H54 (cell line): Measurements from ENCODE around the gene SPTBN5.

ENCODE experiments used
- DNase-seq: peaks from one replicate; pipeline ENCODE4 v3.0.0; 2011; ENCODE audit warnings: low spot score, mixed read lengths; ENCODE audit not compliant: insufficient read length
- FAIRE-seq: peaks from 3 replicates; lab custom pipeline; 2011; peaks lifted over from hg19 to GRCh38; lab: Jason Lieb, UNC
- POLR2A ChIP-seq: IDR thresholded peaks from 2 replicates; pipeline ENCODE4 v1.6.1; 2011; ENCODE audit warnings: low read depth, mild to moderate bottlenecking, low read length

SPTBN5 gene

GRCh38 chr15:41904541-41905005 is 10.7 kb upstream of the SPTBN5 start:
- FAIRE-seq, result no peak
- peak; percentile 69 for DNase-seq
- no peak for TF ChIP-seq POLR2A

- no peak for FAIRE-seq
- TF ChIP-seq POLR2A, result no peak
- DNase-seq, result no peak
These were observed 9.9 kb upstream of the SPTBN5 start for GRCh38 chr15:41903782-41904181.

DNA sequence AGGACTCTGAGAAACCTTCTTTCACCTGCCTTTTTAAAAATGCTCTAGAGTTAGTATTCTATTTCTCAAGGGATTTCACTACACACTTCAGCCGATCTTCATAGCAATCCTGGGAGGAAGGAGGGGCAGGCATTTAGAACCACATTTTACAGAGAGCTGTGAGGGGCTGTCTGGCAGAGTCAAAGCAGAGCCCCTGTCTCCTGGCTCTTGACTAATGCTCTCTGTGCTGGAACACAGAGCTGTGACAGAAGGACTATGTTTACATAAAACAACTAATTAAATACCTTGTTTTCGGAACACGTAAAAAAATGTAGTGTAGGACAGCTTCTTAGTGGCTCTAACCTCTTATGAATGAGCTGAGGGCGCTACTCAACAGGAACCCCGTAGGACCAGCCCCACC is 7.6 kb upstream of the SPTBN5 start:
- no peak for TF ChIP-seq POLR2A
- FAIRE-seq (no peak), DNase-seq (no peak)

DNA sequence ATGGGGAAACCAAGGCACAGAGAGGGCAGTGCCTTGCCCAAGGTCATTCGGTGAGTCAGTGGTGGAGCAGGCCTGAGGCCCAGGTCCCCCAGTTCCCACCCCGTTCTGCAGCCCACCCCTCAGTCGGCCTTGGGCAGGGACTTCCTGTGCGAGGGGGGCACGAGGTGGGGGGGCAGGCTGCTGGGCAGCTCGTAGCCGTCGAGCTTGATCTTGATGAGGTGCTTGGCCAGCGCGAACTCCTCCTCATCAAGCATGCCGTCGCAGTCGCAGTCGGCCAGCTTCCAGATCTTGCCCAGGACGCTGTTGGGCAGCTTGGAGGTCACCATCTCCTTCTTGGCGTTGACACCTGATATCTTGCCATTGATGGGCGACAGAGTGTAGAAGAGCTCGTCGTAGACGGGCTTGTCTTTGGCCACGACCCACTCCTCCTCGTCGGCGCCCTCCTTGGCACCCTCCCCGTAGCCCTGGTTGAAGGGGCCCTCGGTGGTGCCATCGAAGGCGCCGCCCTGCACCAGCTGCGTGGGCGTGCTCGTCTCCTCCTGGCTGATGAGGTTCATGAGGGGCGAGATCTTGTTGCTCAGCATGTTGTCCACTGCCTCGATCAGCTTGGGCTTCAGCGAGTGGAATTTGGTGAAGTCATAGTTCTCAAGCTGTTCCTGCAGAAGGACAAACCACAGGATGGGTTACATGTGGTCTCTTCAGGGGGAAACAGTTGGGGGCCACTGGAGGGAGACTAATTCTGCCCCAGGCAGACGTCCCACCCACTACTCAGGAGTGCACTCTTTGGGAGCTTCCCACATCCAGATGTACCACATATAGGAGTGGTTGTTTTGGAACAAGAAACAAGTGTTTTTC is 6.9 kb upstream of the SPTBN5 start:
- no peak for DNase-seq
- TF ChIP-seq POLR2A, result no peak
- no peak for FAIRE-seq

DNA sequence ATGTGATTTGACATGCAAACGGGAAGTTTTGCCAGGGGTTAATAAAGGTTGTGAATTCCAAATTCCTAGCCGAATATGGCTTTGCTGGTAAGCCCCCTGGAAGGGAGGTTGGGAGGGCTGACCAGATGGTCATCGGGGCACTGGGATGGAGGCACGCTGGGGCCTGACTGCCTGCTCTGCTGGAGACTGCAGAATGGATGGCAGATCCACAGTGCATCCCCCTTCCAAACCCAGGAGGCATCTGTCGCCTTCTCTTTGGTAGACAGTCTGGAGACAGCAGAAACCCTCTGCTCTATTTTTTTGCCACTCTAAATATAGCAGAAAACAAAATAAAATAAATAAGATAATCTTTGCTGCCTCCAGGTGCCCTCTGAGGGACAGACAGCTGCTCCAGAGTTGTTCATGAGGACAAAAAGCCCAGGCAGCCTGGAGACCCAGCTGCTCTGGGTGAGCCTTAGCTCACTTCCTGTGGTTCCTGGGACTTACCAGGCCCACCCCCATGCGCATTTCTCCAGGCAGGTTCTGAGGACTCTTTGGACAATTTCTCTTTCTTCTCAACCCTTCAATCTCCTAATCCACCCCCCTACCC is 6.1 kb upstream of the SPTBN5 start:
- no peak for FAIRE-seq
- no peak for DNase-seq
- TF ChIP-seq POLR2A, result no peak

DNA sequence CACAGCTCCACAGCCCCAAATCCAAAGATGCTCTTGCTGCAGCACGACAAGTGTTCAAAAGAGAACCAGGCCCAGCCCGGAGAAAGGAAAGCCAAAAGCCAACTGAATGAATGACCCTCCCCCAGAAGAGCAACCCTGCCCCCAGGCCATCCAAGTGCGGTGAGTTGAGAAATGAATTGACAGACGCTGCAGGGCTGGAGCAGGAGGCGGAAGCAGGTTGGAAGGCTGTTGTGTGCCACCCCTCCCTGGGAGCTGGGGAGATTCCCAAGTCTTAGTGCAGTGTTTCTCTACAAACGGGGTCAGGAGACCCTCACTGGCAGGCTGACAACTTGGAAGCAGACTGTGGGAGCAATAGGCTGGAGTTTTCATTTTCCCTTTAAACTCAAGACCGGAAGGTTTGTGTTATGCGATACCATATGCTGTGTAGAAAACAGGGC is 3.5 kb upstream of the SPTBN5 start:
- TF ChIP-seq POLR2A, result no peak
- FAIRE-seq (no peak), DNase-seq (no peak)

DNA sequence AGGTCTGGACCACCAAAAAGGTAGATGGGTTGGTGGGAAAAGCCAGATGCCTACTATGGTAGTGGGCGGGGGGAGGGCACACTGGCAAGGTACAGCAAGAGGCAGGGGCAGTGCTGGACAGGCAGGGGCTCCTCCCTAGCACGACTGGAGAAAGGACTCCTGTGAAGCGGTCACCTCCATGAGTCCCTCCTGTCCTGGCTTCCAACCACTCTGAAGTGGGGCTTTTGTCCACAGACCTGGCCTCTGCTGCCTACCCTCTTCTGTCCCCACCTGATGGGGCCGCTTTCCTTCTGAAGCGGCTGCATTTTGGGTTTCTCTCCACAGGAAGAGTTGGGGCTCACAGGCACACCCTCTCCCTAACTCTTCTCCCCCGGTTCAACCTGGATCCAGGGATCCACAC is 2.7 kb upstream of the SPTBN5 start:
- TF ChIP-seq POLR2A, result no peak

DNA sequence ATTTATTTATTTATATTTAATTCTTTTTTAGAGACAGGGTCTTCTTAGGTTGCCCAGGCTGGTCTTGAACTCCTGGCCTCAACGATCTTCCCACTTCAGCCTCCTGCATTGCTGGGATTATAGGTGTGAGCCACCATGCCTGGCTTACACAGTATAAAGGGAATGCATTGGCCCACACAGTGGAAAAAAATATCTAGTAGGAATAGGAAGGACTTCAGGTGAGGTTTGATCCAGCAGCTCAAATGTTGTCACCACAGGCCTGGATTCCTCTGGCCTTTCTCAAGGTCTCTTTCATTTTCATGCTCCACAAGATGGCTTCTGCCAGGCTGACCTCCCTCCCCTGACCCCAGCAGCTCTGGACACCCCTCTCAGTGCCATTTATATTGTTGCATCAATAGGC is 2.1 kb upstream of the SPTBN5 start:
- no peak for DNase-seq
- no peak for FAIRE-seq
- TF ChIP-seq POLR2A, result no peak

More for the DNA sequence above, 2.7 kb upstream of the SPTBN5 start:
- DNase-seq (no peak), FAIRE-seq (no peak)

- DNase-seq (no peak), FAIRE-seq (no peak)
- TF ChIP-seq POLR2A, result no peak
These were observed 1.6 kb upstream of the SPTBN5 start for GRCh38 chr15:41895491-41895890.

DNA sequence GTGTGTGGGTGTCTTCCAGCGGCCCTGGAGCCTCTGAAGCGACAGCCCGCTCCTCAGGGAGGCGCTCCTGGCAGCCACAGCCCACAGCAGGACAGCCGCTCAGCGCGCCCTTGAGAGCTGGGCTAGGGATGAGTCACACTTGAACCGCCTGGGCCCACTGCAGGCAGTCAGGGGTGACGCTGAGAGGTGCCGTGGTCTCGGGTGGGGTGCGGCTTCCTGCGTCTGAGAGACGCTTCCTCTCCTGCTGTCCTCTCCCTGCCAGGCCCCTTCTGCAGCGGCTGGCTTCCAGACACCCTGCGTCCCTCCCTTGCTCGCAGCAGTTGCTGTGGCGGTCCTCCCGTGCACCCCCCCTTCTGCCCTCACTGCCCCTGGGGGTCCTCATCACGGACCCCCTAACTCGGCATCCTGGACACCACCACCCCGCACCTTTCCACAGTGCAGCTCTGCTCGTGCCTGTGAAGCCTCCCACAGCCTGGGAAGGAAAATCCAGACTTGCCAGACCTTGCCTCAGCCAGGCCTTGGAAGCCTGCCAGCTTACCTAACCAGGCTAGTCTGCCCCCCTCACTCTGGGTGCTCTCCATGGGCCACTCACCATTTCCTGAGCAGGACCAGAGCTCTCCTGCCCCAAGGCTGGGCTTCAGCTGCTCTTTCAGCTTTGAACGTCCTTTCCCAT is 1.1 kb upstream of the SPTBN5 start:
- FAIRE-seq (peak; percentile 65), DNase-seq (peak; percentile 98)

DNA sequence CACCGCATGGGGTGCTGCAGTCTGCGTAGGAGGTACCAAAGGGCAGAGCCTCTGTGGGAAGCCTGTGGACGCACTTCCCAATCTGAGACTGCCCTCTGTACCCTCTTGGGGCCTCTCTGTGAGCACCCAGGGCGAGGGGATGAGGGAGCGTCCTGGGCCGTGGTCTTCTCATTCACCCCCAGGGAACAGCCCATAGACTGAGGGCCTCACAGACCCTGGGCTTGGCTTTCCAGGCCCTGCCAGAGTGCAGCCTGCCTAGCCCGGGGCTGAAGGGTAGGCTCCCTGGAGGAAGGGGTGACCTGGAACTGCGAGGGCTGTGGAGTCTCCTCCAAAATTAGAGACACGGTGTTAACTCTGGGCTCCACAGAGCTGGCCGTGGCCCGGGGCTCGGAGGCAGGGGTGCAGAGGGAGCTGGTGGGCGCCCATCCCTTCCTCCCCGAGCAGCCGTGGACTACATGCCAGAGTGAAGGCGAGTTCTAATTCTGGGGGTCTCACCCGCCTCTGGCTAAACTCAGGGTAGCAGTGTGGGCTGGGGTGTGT is 468 bp upstream of the SPTBN5 start:
- DNase-seq (no peak), FAIRE-seq (no peak)
- no peak for TF ChIP-seq POLR2A

More for the DNA sequence above, 1.1 kb upstream of the SPTBN5 start:
- 0 out of 2 replicates have a peak, but pooled peaks have one; percentile 4 for TF ChIP-seq POLR2A

DNA sequence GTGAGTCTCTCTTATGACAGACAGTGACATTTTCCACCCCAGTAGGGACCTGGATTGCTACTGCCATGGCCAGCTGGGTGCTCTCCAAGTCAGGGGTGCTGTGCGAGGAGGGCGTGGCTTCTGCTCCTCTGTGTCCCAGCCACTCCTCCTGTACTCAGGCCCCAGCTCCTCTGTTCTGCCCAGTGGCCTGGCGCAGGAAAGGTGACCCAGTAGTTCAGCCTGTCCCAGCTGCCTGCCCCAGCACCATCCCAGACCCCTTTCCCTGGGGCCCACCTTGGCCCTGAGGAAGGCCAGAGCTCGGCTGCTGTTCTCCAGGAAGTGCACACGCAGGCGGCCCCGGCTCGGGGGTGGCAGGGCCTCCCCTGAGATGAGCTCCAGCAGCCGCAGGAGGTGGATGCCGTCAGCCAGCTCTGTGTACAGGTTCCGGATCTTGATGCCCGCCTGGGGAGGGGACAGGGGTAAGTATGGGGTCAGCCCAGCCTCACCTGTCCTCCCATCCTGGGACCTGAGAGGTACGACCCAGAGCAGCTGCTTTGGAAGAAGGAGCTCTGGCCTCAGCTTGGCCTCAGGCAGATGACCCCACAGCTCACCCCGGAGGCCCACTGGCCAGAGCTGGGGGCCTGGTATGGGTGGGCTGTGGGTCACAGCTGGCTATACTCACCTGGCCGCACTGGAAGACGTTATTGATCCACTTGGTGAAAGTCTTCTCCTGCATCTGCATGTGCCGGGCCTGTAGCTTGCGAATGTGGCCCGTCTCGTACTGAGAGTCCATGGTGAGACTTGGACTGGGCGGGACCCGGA is 1.0 kb downstream of the SPTBN5 start:
- DNase-seq (no peak), FAIRE-seq (no peak)
- TF ChIP-seq POLR2A, result no peak

DNA sequence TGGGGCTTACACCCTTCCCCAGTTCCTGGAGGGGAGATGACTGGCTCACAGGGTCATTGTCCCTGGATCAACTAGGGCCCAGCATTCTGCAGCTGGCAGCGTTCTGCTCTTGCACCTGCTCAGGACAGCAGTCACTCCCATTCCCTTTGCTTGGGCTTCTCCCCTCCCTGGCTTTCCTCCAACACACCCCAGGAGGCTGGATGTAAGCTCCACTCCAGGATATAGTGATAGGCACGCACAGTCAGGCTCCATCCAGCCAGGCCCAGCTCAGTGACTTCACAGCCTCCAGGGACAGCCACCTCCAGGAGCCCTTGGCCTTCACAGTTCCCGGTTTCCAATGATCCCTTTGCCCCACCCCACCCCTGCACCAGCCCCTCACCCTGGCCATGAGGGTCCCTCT is 1.9 kb downstream of the SPTBN5 start:
- DNase-seq (no peak), FAIRE-seq (no peak)
- TF ChIP-seq POLR2A, result no peak

DNA sequence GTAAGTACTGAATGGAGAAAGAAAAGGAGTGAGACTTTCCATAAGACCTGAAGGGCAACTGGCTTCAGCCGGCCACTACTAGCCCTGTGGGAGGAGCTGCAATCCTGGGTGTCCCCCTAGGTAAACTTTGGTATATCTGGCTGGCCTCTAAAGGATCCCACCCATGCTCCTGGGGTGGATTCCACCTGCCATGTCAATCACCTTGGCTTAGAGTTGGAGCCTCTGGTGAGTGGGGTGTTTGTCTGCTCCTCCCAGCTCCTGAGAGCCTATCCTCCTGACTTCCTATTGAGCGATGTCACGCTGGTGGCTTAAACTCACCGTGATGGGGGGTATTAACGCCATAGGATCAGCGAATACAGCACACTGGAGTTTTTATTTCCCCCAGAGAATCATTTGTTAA is 2.6 kb downstream of the SPTBN5 start:
- no peak for DNase-seq
- FAIRE-seq, result no peak
- no peak for TF ChIP-seq POLR2A
